Right lobe of liver (tissue), 4 donors: ENCODE measurements around the gene TNKS1BP1.

Experiments
- CTCF ChIP-seq, 4 donors: fragments of 200-600 bp in 3 of 4; fragments of 450-650 bp in 1 of 4; IDR thresholded peaks; one replicate each; pipeline versions ENCODE4 v1.5.1 to v1.8.0; 2016 to 2022; ENCODE audit warnings: antibody characterized with exemption in 4 of 4, mild to moderate bottlenecking in 2 of 4
- POLR2A ChIP-seq: fragments of 450-650 bp; IDR thresholded peaks from one replicate; pipeline ENCODE4 v1.6.1; 2017; ENCODE audit warnings: antibody characterized with exemption, mild to moderate bottlenecking
- donor health status: DM: no; HTN: no; CAD: no.
- donor health status: DM: no; HTN: no; CAD: no.
- donor health status: DM: no; HTN: yes; CAD: no.

GRCh38 chr11:57342702-57343101, 17.9 kb upstream of the TNKS1BP1 start:
- TF ChIP-seq CTCF (IDR thresholded peaks at IDR 0.05) (no peak), POLR2A (no peak)
